DOHH2 (cell line): ENCODE measurements around the gene AGBL4.

ENCODE experiments used
- EZH2phosphoT487 ChIP-seq: fragments of 200-600 bp; sonication (generic); IDR thresholded peaks from 2 replicates; pipeline ENCODE4 v1.6.1; 2017; ENCODE audit warnings: borderline replicate concordance, mild to moderate bottlenecking, antibody characterized with exemption, low read length, moderate library complexity, mixed read lengths
- TF ChIP-seq, protein P1 (sequence below): fragments of 200-600 bp; sonication (generic); IDR thresholded peaks from one replicate; pipeline ENCODE4 v1.5.1; 2014; ENCODE audit warnings: antibody characterized with exemption, mild to moderate bottlenecking, low read depth, low read length; ENCODE audit not compliant: poor library complexity, severe bottlenecking

DNA sequence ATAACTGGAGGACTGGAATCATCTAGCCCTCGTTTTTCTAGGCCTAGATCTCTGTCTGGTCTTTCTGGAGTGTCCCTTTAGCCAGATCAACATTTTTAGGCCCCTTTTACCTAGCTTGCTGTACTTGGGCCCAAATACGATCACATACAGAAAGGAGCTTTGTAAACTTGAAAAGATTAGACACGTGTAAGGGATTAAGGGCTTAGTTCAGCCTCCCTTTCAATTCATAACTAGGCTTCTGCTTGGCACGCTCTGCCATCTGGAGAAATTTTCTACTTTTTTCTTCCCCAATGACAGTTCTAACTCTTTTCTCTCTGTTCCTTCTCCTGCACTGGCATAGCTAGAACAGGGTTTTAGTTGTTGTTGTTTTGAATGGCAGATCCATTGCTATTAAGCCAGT lies 1093.7 kb downstream of the AGBL4 start:
- TF ChIP-seq, protein P1, sequence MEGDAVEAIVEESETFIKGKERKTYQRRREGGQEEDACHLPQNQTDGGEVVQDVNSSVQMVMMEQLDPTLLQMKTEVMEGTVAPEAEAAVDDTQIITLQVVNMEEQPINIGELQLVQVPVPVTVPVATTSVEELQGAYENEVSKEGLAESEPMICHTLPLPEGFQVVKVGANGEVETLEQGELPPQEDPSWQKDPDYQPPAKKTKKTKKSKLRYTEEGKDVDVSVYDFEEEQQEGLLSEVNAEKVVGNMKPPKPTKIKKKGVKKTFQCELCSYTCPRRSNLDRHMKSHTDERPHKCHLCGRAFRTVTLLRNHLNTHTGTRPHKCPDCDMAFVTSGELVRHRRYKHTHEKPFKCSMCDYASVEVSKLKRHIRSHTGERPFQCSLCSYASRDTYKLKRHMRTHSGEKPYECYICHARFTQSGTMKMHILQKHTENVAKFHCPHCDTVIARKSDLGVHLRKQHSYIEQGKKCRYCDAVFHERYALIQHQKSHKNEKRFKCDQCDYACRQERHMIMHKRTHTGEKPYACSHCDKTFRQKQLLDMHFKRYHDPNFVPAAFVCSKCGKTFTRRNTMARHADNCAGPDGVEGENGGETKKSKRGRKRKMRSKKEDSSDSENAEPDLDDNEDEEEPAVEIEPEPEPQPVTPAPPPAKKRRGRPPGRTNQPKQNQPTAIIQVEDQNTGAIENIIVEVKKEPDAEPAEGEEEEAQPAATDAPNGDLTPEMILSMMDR, result no peak
- no peak for TF ChIP-seq EZH2phosphoT487
